H1 (cell line): ENCODE measurements around the gene GAN. TPM values are rescaled to one million over a fixed set of nuclear protein-coding genes. Genes with fewer than 3 reads are reported as not detected.

ENCODE experiments used
- CTCF ChIA-PET: fragments of 300-600 bp; sonication (Branson Sonifier 250); formaldehyde crosslinking; loops from one replicate; lab custom pipeline; 2021; ENCODE audit not compliant: partially characterized antibody; lab: Charles Lee
- POLR2A ChIA-PET: fragments of 300-600 bp; sonication (Branson Sonifier 250); formaldehyde crosslinking; loops from one replicate; lab custom pipeline; 2021; ENCODE audit warnings: inconsistent platforms; ENCODE audit not compliant: partially characterized antibody; lab: Charles Lee
- DNase-seq, 2 experiments: peaks; one replicate each; pipeline versions ENCODE4 v3.0.0 to v3.0.0-alpha.2; 2010 to 2022; ENCODE audit warnings: low spot score in 2 of 2, low read depth in 1 of 2, mixed read lengths in 1 of 2
- FAIRE-seq: peaks from 2 replicates; lab custom pipeline; 2011; peaks lifted over from hg19 to GRCh38; lab: Jason Lieb, UNC
- H2AFZ ChIP-seq: 2 replicates; pipeline ENCODE4 v1.8.1; 2012; ENCODE audit warnings: low read length, inconsistent platforms
- H2AK5ac ChIP-seq: 2 replicates; pipeline ENCODE4 v1.6.1; 2013; ENCODE audit warnings: low read depth, low read length
- H2BK120ac ChIP-seq: replicated peaks from 2 replicates; pipeline ENCODE3; 2013; ENCODE audit warnings: low read depth, low read length, inconsistent platforms
- H2BK12ac ChIP-seq: 2 replicates; pipeline ENCODE4 v1.6.1; 2013; ENCODE audit warnings: low read depth, low read length
- H2BK15ac ChIP-seq: 2 replicates; pipeline ENCODE4 v1.6.1; 2013; ENCODE audit warnings: low read length
- H2BK20ac ChIP-seq: 2 replicates; pipeline ENCODE4 v1.6.1; 2013; ENCODE audit warnings: low read length
- H2BK5ac ChIP-seq: 2 replicates; pipeline ENCODE4 v1.6.1; 2013; ENCODE audit warnings: low read depth, low read length
- H3K14ac ChIP-seq: 2 replicates; pipeline ENCODE4 v1.6.1; 2013; ENCODE audit warnings: inconsistent platforms; ENCODE audit not compliant: insufficient read length
- H3K18ac ChIP-seq: 2 replicates; pipeline ENCODE4 v1.6.1; 2013; ENCODE audit warnings: low read length; ENCODE audit errors: extremely low read depth
- H3K23ac ChIP-seq: 2 replicates; pipeline ENCODE4 v1.6.1; 2013; ENCODE audit warnings: inconsistent platforms; ENCODE audit not compliant: insufficient read length
- H3K23me2 ChIP-seq: 2 replicates; pipeline ENCODE4 v1.6.1; 2013; ENCODE audit warnings: low read depth, low read length
- H3K27ac ChIP-seq: 2 replicates; pipeline ENCODE4 v1.6.1; 2011; ENCODE audit warnings: low read depth, low read length, inconsistent platforms
- H3K27me3 ChIP-seq, 4 experiments: replicated peaks in 1 of 4; 1 replicate in 1 of 4; 2 replicates in 3 of 4; pipeline versions ENCODE4 v1.6.1 to v1.8.1; 2011 to 2013; ENCODE audit warnings: low read length in 3 of 4, mild to moderate bottlenecking in 3 of 4, inconsistent platforms in 2 of 4, mixed read lengths in 2 of 4, moderate library complexity in 1 of 4; ENCODE audit not compliant: control insufficient read depth in 3 of 4, insufficient read depth in 3 of 4; ENCODE audit errors: extremely low read depth in 1 of 4
- H3K36me3 ChIP-seq, 4 experiments: 2 replicates each; pipeline versions ENCODE4 v1.6.1 to v1.8.1; 2011 to 2013; ENCODE audit warnings: mild to moderate bottlenecking in 4 of 4, low read length in 3 of 4, moderate library complexity in 2 of 4, control low read depth in 1 of 4, inconsistent platforms in 1 of 4; ENCODE audit not compliant: insufficient read depth in 4 of 4, control insufficient read depth in 2 of 4
- H3K4ac ChIP-seq: replicated peaks from 2 replicates; pipeline ENCODE3; 2013; ENCODE audit warnings: low read length, low read depth, mixed read lengths, inconsistent platforms; ENCODE audit not compliant: insufficient read length
- H3K4me1 ChIP-seq, 4 experiments: replicated peaks in 1 of 4; 1 replicate in 1 of 4; 2 replicates in 3 of 4; pipeline versions ENCODE4 v1.6.1 to v1.8.1; 2011 to 2013; ENCODE audit warnings: low read length in 3 of 4, inconsistent platforms in 2 of 4, mixed read lengths in 1 of 4; ENCODE audit not compliant: insufficient read depth in 4 of 4, control insufficient read depth in 3 of 4
- H3K4me2 ChIP-seq, 2 experiments: 2 replicates each; pipeline versions ENCODE4 v1.6.1 to v1.8.1; 2011 to 2013; ENCODE audit warnings: low read depth in 2 of 2, low read length in 2 of 2, control low read depth in 1 of 2, inconsistent platforms in 1 of 2, mild to moderate bottlenecking in 1 of 2; ENCODE audit not compliant: insufficient read depth in 1 of 2
- H3K4me3 ChIP-seq, 4 experiments: fragments of 200-600, 300-600 bp in 1 of 4; sonication (generic), shearing (Covaris generic), sonication (Bioruptor Twin) in 1 of 4; 2 replicates each; pipeline versions ENCODE4 v1.5.1 to v1.8.1; 2011 to 2016; ENCODE audit warnings: low read length in 4 of 4, low read depth in 3 of 4, control low read depth in 2 of 4, inconsistent platforms in 2 of 4, mild to moderate bottlenecking in 2 of 4, mixed read lengths in 1 of 4, moderate library complexity in 1 of 4; ENCODE audit not compliant: insufficient read depth in 2 of 4; ENCODE audit errors: extremely low read depth in 1 of 4
- H3K56ac ChIP-seq: replicated peaks from 2 replicates; pipeline ENCODE3; 2013; ENCODE audit warnings: low read depth, mild to moderate bottlenecking, mixed read lengths, low read length, inconsistent platforms; ENCODE audit not compliant: insufficient read length
- H3K79me1 ChIP-seq: 2 replicates; pipeline ENCODE4 v1.6.1; 2013; ENCODE audit warnings: low read depth, low read length, control low read depth
- H3K79me2 ChIP-seq, 2 experiments: 2 replicates each; pipeline versions ENCODE4 v1.6.1 to v1.8.1; 2012 to 2013; ENCODE audit warnings: low read length in 2 of 2, mild to moderate bottlenecking in 2 of 2, inconsistent platforms in 1 of 2; ENCODE audit not compliant: insufficient read depth in 2 of 2, control insufficient read depth in 1 of 2
- H3K9ac ChIP-seq, 4 experiments: replicated peaks in 1 of 4; 1 replicate in 1 of 4; 2 replicates in 3 of 4; pipeline versions ENCODE4 v1.6.1 to v1.8.1; 2011 to 2013; ENCODE audit warnings: low read depth in 3 of 4, low read length in 3 of 4, control low read depth in 2 of 4, mild to moderate bottlenecking in 2 of 4, moderate library complexity in 2 of 4, inconsistent platforms in 1 of 4; ENCODE audit errors: extremely low read depth in 1 of 4
- H3K9me3 ChIP-seq, 2 experiments: 2 replicates each; pipeline versions ENCODE4 v1.6.1 to v1.8.1; 2012 to 2013; ENCODE audit warnings: mild to moderate bottlenecking in 2 of 2, moderate library complexity in 2 of 2, control low read depth in 1 of 2, inconsistent platforms in 1 of 2, low read depth in 1 of 2, low read length in 1 of 2, mixed read lengths in 1 of 2; ENCODE audit not compliant: insufficient read depth in 2 of 2
- H4K20me1 ChIP-seq, 2 experiments: replicated peaks in 1 of 2; 2 replicates each; pipeline versions ENCODE3 to v1.8.1; 2011 to 2013; ENCODE audit warnings: inconsistent platforms in 2 of 2, low read length in 2 of 2, mild to moderate bottlenecking in 1 of 2; ENCODE audit not compliant: insufficient read depth in 2 of 2, control insufficient read depth in 1 of 2
- H4K5ac ChIP-seq: 2 replicates; pipeline ENCODE4 v1.6.1; 2013; ENCODE audit warnings: low read length, low read depth, mixed read lengths, inconsistent platforms; ENCODE audit not compliant: insufficient read length
- H4K8ac ChIP-seq: 2 replicates; pipeline ENCODE4 v1.8.0; 2013; ENCODE audit warnings: mild to moderate bottlenecking, moderate library complexity, low read length, inconsistent platforms; ENCODE audit not compliant: insufficient read depth; ENCODE audit errors: extremely low read depth
- H4K91ac ChIP-seq: replicated peaks from 2 replicates; pipeline ENCODE3; 2013; ENCODE audit warnings: low read length, mixed read lengths, inconsistent platforms; ENCODE audit not compliant: insufficient read length
- ASH2L ChIP-seq: fragments of 200-600, 300-600 bp; sonication (generic); IDR thresholded peaks from one replicate; pipeline ENCODE4 v1.7.1; 2017; ENCODE audit warnings: low read length
- BCL11A ChIP-seq, 2 experiments: IDR thresholded peaks; one replicate each; pipeline ENCODE4 v1.6.1; 2011; ENCODE audit warnings: low read depth in 2 of 2, low read length in 2 of 2, mild to moderate bottlenecking in 2 of 2
- EGR1 ChIP-seq: IDR thresholded peaks from 2 replicates; pipeline ENCODE4 v1.6.1; 2011; ENCODE audit warnings: low read depth, low read length, borderline replicate concordance
- HDAC6 ChIP-seq: IDR thresholded peaks from one replicate; pipeline ENCODE4 v1.7.1; 2012; ENCODE audit warnings: low read depth, mild to moderate bottlenecking, inconsistent platforms, low read length, moderate library complexity
- NRF1 ChIP-seq: IDR thresholded peaks from 2 replicates; pipeline ENCODE4 v1.6.1; 2011; ENCODE audit warnings: mild to moderate bottlenecking, low read depth, low read length, improper control_type of control experiment
- POLR2AphosphoS5 ChIP-seq: IDR thresholded peaks from 2 replicates; pipeline ENCODE4 v1.6.1; 2011; ENCODE audit warnings: low read depth, low read length
- RAD21 ChIP-seq, 2 experiments: IDR thresholded peaks in 1 of 2; conservative IDR thresholded peaks in 1 of 2; 2 replicates each; pipeline ENCODE4 v1.6.1; 2011; ENCODE audit warnings: low read depth in 2 of 2, low read length in 2 of 2, improper control_type of control experiment in 1 of 2, inconsistent platforms in 1 of 2, mild to moderate bottlenecking in 1 of 2, moderate library complexity in 1 of 2
- SP4 ChIP-seq: IDR thresholded peaks from 2 replicates; pipeline ENCODE4 v1.6.1; 2012; ENCODE audit warnings: low read length, inconsistent platforms
- WGBS, 2 experiments: shearing (Covaris generic) in 1 of 2; methylation state at CpG; one replicate each; pipeline versions ENCODE4 v1.1.6 to v1.1.7; 2013 to 2015; ENCODE audit warnings: low lambda C conversion rate in 2 of 2, mixed read lengths in 2 of 2, inconsistent platforms in 1 of 2, low coverage in 1 of 2, missing lambda C conversion rate in 1 of 2; ENCODE audit not compliant: insufficient replicate concordance in 2 of 2, insufficient coverage in 1 of 2, insufficient read length in 1 of 2; ENCODE audit errors: extremely low coverage in 1 of 2, missing lambda C conversion rate in 1 of 2; 5-methylcytosine and 5-hydroxymethylcytosine counted together
- polyA plus RNA-seq, 7 experiments: library from polyadenylated mRNA; depleted of rRNA in 3 of 7; stranded (reverse) in 5 of 7; unstranded in 2 of 7; fragments of >200 nt in 5 of 7; fragments of 200-250 nt in 2 of 7; gene quantifications; 1 replicate in 5 of 7; 2 replicates in 1 of 7; 4 replicates in 1 of 7; pipeline versions ENCODE4 v1.2.1 to v1.2.3, GENCODE V29; 2011 to 2013; ENCODE audit warnings: missing spikeins in 2 of 7, mixed read lengths in 2 of 7
- total RNA-seq: library from RNA; stranded (reverse); fragmentation: NEBNext Ultra II Directional; extraction: Animal tissue kit (Norgen Biotek cat#: 25700); gene quantifications from 2 replicates; pipeline ENCODE4 v1.2.1, GENCODE V29; 2021

The GAN gene
- total and polyA plus RNA-seq, 2 of the 8 experiments (the other 6 are each of a cell fraction or from before 2014, with no cell fraction given), result 4.5 to 23.9 TPM

- no peak overlapping the region for H2BK12ac ChIP-seq
- H3K4me3 ChIP-seq, result no peak overlapping the region
- H2BK15ac ChIP-seq, result no peak overlapping the region
- H2BK5ac ChIP-seq, result no peak overlapping the region
- H3K36me3 ChIP-seq, result no peaks in the 10 kb centered on the region
- no peak overlapping the region for H3K23ac ChIP-seq
- no peak overlapping the region for H4K8ac ChIP-seq
- H3K18ac ChIP-seq, result no peak overlapping the region
- H3K79me1 ChIP-seq, result peaks cover 16% of the 10 kb centered on the region
- DNase-seq (no peak), FAIRE-seq (no peak)
- CTCF ChIA-PET, result interaction anchor here (1.2 to 1.6 kb wide), 2 partner anchors 39 to 185 kb away, joined by 3 to 4 read pairs; no protein-coding TSS in a partner anchor
- H3K9ac ChIP-seq, result no peak overlapping the region
- 80% methylated on average over 5 of the region's 5 CpGs; no CpG with 5 or more reads in 1 of the 2 experiments for WGBS, 2 experiments
- H4K5ac ChIP-seq, result no peak overlapping the region
- no peaks in the 10 kb centered on the region for H3K9me3 ChIP-seq
- peaks cover 3 to 6% of the 10 kb centered on the region in 2 experiments for H4K20me1 ChIP-seq
- H3K4me1 ChIP-seq, result no peaks in the 10 kb centered on the region
- H3K56ac ChIP-seq, result no peak overlapping the region
- no peak for TF ChIP-seq EGR1
- TF ChIP-seq HDAC6, result no peak
- TF ChIP-seq SP4, result no peak
- no peak for TF ChIP-seq BCL11A (IDR thresholded peaks at IDR 0.05; ENCODE audit: low read depth in 2 of 2, low read length in 2 of 2)
- TF ChIP-seq RAD21 (IDR thresholded peaks at IDR 0.05 in 1 of 2, conservative IDR thresholded peaks at IDR 0.05 in 1 of 2; ENCODE audit: low read depth in 2 of 2, low read length in 2 of 2), result no peak
- TF ChIP-seq NRF1, result no peak
- no peak for TF ChIP-seq POLR2AphosphoS5
- no peak for TF ChIP-seq ASH2L
- H3K79me2 ChIP-seq, result peaks cover 9 to 81% of the 10 kb centered on the region in 2 experiments
- no peak overlapping the region for H3K4ac ChIP-seq
- no peak overlapping the region for H2AFZ ChIP-seq
- no peak overlapping the region for H3K14ac ChIP-seq
- H3K27ac ChIP-seq, result no peak overlapping the region
- no peak overlapping the region for H3K4me2 ChIP-seq
- H3K27me3 ChIP-seq, result no peaks in the 10 kb centered on the region
- H2AK5ac ChIP-seq, result no peak overlapping the region
- no peak overlapping the region for H2BK120ac ChIP-seq
- no peak overlapping the region for H2BK20ac ChIP-seq
- POLR2A ChIA-PET, result interaction anchor here (4.4 kb wide), 1 partner anchor 13 kb away, joined by 18 read pairs; the partner anchor contains the start of gene GAN
- H3K23me2 ChIP-seq, result no peaks in the 10 kb centered on the region
- no peak overlapping the region for H4K91ac ChIP-seq
Observed at GRCh38 chr16:81327011-81327410, 12.2 kb downstream of the GAN start.
